Upper lobe of left lung (tissue), 6 donors: Measurements from ENCODE around the gene SYT7. TPM values are rescaled to one million over a fixed set of nuclear protein-coding genes. Genes with fewer than 3 reads are reported as not detected.
A peak's percentile ranks its signal among the peaks of the same experiment; 100 is the strongest.
"Not testable (repeated sequence)": the region's sequence is repeated elsewhere in the genome, so short reads cannot be mapped to it uniquely, and the experiment has no call there.

Experiments
- ATAC-seq, 2 donors: fragments of 200-7000 bp; cut with Tn5 transposase; one replicate each; pipeline ENCODE4 v1.9.1; 2022; ENCODE audit warnings: mild to moderate bottlenecking in 2 of 2, moderate library complexity in 2 of 2; ENCODE audit not compliant: low FRiP score in 2 of 2
- DNase-seq, 2 donors: peaks; one replicate each; pipeline ENCODE4 v3.0.0-alpha.2; 2019 to 2020
- H3K27ac ChIP-seq, 4 donors: fragments of 200-600 bp; sonication (generic); one replicate each; pipeline ENCODE4 v1.5.1; 2016 to 2019
- H3K27me3 ChIP-seq, 4 donors: fragments of 200-600 bp; sonication (generic); one replicate each; pipeline ENCODE4 v1.5.1; 2017 to 2019
- H3K36me3 ChIP-seq, 4 donors: fragments of 200-600 bp; sonication (generic); one replicate each; pipeline ENCODE4 v1.5.1; 2016 to 2019
- H3K4me1 ChIP-seq, 4 donors: fragments of 200-600 bp; sonication (generic); one replicate each; pipeline ENCODE4 v1.5.1; 2018 to 2019
- H3K4me3 ChIP-seq, 4 donors: fragments of 200-600 bp; sonication (generic); one replicate each; pipeline ENCODE4 v1.5.1; 2017 to 2019; ENCODE audit warnings: mild to moderate bottlenecking in 2 of 4, moderate library complexity in 1 of 4
- H3K9me3 ChIP-seq, 4 donors: fragments of 200-600 bp; sonication (generic); one replicate each; pipeline ENCODE4 v1.5.1; 2018 to 2019
- EP300 ChIP-seq, 4 donors: sonication (generic); formaldehyde crosslinking; IDR thresholded peaks; one replicate each; pipeline ENCODE4 v1.5.1; 2017; ENCODE audit warnings: antibody characterized with exemption in 4 of 4, control low read depth in 2 of 4
- POLR2A ChIP-seq, 4 donors: fragments of 450-650 bp; IDR thresholded peaks; one replicate each; pipeline ENCODE4 v1.5.1; 2016 to 2017; ENCODE audit warnings: antibody characterized with exemption in 4 of 4, mild to moderate bottlenecking in 2 of 4
- POLR2AphosphoS5 ChIP-seq, 2 donors: sonication (generic); formaldehyde crosslinking; IDR thresholded peaks; one replicate each; pipeline ENCODE4 v1.5.1; 2017; ENCODE audit warnings: antibody characterized with exemption in 2 of 2
- WGBS, 2 donors: methylation state at CpG; one replicate each; pipeline ENCODE4 v1.1.5; 2017 to 2018; 5-methylcytosine and 5-hydroxymethylcytosine counted together
- small RNA-seq, 4 donors: library from RNA; depleted of rRNA; stranded (forward); fragments of <200 nt; gene quantifications; one replicate each; pipeline ENCODE3, GENCODE V24; 2016
- total RNA-seq, 6 donors: library from RNA; depleted of rRNA in 4 of 6; stranded (reverse); fragments of >200 nt in 4 of 6; gene quantifications; one replicate each; pipeline versions ENCODE4 v1.1.0 to v1.2.1, GENCODE V29; 2016 to 2021
- TF ChIP-seq, protein P1 (sequence below), 6 experiments: fragments of 450-650 bp in 4 of 6; fragments of 200-600 bp in 2 of 6; sonication (generic) in 2 of 6; IDR thresholded peaks; one replicate each; pipeline ENCODE4 v1.5.1; 2016 to 2019; ENCODE audit warnings: antibody characterized with exemption in 6 of 6
- donor health status: DM: no; HTN: no; CAD: no; lungs with moderate emphysema.
- donor health status: DM: no; HTN: yes; CAD: no; lungs with severe emphysema.

SYT7 gene
- total RNA-seq, 6 donors from 2014 or later, result 2.1 to 7.3 (median 4.9) TPM

- WGBS, 2 donors, result 81 to 94% methylated on average over 3 of the region's 3 CpGs
- TF ChIP-seq POLR2AphosphoS5 (IDR thresholded peaks at IDR 0.05) (no peak), EP300 (IDR thresholded peaks at IDR 0.05) (no peak), POLR2A (IDR thresholded peaks at IDR 0.05) (no peak)
- TF ChIP-seq, protein P1, sequence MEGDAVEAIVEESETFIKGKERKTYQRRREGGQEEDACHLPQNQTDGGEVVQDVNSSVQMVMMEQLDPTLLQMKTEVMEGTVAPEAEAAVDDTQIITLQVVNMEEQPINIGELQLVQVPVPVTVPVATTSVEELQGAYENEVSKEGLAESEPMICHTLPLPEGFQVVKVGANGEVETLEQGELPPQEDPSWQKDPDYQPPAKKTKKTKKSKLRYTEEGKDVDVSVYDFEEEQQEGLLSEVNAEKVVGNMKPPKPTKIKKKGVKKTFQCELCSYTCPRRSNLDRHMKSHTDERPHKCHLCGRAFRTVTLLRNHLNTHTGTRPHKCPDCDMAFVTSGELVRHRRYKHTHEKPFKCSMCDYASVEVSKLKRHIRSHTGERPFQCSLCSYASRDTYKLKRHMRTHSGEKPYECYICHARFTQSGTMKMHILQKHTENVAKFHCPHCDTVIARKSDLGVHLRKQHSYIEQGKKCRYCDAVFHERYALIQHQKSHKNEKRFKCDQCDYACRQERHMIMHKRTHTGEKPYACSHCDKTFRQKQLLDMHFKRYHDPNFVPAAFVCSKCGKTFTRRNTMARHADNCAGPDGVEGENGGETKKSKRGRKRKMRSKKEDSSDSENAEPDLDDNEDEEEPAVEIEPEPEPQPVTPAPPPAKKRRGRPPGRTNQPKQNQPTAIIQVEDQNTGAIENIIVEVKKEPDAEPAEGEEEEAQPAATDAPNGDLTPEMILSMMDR (IDR thresholded peaks at IDR 0.05), result no peak
- H3K4me3 ChIP-seq, result no peak overlapping the region
- no peak overlapping the region for H3K27ac ChIP-seq
- H3K4me1 ChIP-seq, result peaks cover 0 to 18% (median 10%) of the 10 kb centered on the region in 4 donors
- H3K27me3 ChIP-seq, result no peaks in the 10 kb centered on the region
- ATAC-seq (peak in 1 of 2 donors; percentile 46), DNase-seq (no peak)
- peaks cover 0 to 13% (median 2%) of the 10 kb centered on the region in 4 donors for H3K36me3 ChIP-seq
- no peaks in the 10 kb centered on the region for H3K9me3 ChIP-seq
Observed at GRCh38 chr11:61473370-61474012, 107.4 kb downstream of the SYT7 start.

DNA sequence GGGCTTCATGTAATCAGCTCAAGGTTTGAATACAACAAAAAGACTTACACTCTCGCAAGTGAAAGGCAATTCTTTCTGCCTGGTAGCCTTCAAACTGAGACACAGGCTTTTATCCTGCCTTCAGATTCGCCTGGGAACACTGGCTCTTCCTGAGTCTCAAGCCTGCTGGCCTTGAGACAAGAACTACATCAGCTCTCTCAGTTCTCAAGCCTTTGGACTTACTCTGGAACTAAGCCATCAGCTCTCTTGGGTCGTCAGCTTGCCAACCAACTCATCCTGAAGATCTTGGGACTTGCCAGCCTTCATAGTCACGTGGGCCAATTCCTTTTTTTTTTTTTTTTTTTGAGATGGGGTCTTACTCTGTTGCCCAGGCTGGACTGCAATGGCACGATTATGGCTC lies 108.0 kb downstream of the SYT7 start:
- peak in 1 of 2 donors; percentile 37 for DNase-seq
- TF ChIP-seq POLR2A (IDR thresholded peaks at IDR 0.05) (no peak), POLR2AphosphoS5 (IDR thresholded peaks at IDR 0.05) (no peak), EP300 (IDR thresholded peaks at IDR 0.05) (no peak)
- TF ChIP-seq, protein P1 (IDR thresholded peaks at IDR 0.05), result no peak
- peaks cover 0 to 16% (median 9%) of the 10 kb centered on the region in 4 donors for H3K4me1 ChIP-seq
- H3K27ac ChIP-seq, result peak overlapping the region in 2 of 4 donors; percentile 59 to 60
- WGBS, 2 donors, result 76 to 86% methylated on average over 5 of the region's 5 CpGs
- H3K36me3 ChIP-seq, result peaks cover 0 to 14% (median 3%) of the 10 kb centered on the region in 4 donors
- no peak overlapping the region for H3K4me3 ChIP-seq
- ATAC-seq, result peak in 1 of 2 donors; percentile 72
- H3K9me3 ChIP-seq, result no peaks in the 10 kb centered on the region
- H3K27me3 ChIP-seq, result no peaks in the 10 kb centered on the region

DNA sequence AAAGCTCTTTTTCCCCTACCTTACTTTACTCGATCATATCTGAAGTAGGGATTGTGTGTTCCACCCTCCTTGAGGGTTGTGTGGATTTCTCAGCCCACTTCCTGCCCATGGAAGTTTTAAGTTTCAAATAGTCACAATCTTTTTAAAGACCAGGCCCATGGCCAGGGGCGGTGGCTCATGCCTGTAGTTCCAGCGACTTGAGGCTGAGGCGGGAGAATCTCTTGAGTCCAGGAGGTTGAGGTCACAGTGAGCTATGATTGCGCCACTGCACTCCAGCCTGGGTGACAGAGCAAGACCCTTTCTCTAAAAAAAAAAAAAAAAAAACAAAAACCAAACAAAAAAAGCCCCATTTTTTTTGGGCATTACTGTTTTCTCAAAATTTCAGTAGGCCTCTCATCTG lies 108.6 kb downstream of the SYT7 start:
- no peaks in the 10 kb centered on the region for H3K9me3 ChIP-seq
- DNase-seq, result peak in 1 of 2 donors; percentile 89
- no peaks in the 10 kb centered on the region for H3K27me3 ChIP-seq
- 40 to 46% methylated on average over 5 of the region's 5 CpGs for WGBS, 2 donors
- peak in 1 of 4 donors; percentile 10 for TF ChIP-seq EP300 (IDR thresholded peaks at IDR 0.05)
- TF ChIP-seq POLR2A (IDR thresholded peaks at IDR 0.05), result no peak
- TF ChIP-seq POLR2AphosphoS5 (IDR thresholded peaks at IDR 0.05), result peak in 1 of 2 donors; percentile 32
- H3K4me1 ChIP-seq, result peaks cover 0 to 11% (median 7%) of the 10 kb centered on the region in 4 donors
- H3K4me3 ChIP-seq, result no peak overlapping the region
- peaks cover 0 to 17% (median 6%) of the 10 kb centered on the region in 4 donors for H3K36me3 ChIP-seq
- ATAC-seq, result peak; percentile 66 to 74
- peak overlapping the region; percentile 59 to 69 (median 62) for H3K27ac ChIP-seq

- TF ChIP-seq POLR2AphosphoS5 (IDR thresholded peaks at IDR 0.05) (no peak), POLR2A (IDR thresholded peaks at IDR 0.05) (no peak), EP300 (IDR thresholded peaks at IDR 0.05) (no peak)
- TF ChIP-seq, protein P1 (IDR thresholded peaks at IDR 0.05), result no peak
- no peaks in the 10 kb centered on the region for H3K27me3 ChIP-seq
- peaks cover 0 to 11% (median 7%) of the 10 kb centered on the region in 4 donors for H3K4me1 ChIP-seq
- DNase-seq, result no peak
- WGBS, 2 donors, result 85 to 100% methylated on average over 2 to 7 of the region's 7 CpGs
- no peak for ATAC-seq
- H3K27ac ChIP-seq, result no peak overlapping the region
- peaks cover 0 to 21% (median 7%) of the 10 kb centered on the region in 4 donors for H3K36me3 ChIP-seq
- no peaks in the 10 kb centered on the region for H3K9me3 ChIP-seq
- no peak overlapping the region for H3K4me3 ChIP-seq
Observed at GRCh38 chr11:61468002-61468401, 112.9 kb downstream of the SYT7 start.

DNA sequence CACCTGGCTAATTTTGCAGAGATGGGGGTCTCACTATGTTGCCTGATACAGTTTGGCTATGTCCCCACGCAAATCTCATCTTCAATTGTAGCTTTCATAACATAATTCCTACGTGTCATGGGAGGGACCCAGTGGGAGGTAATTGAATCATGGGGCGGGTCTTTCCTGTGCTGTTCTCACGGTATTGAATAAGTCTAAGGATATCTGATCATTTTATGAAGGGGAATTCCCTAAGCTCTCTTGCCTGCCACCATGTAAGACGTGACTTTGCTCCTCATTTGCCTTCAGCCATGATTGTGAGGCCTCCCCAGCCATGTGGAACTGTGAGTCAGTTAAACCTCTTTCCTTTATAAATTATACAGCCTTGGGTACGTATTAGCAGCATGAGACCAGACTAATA lies 113.3 kb downstream of the SYT7 start:
- H3K36me3 ChIP-seq, result peaks cover 0 to 23% (median 9%) of the 10 kb centered on the region in 4 donors
- H3K4me3 ChIP-seq, H3K27me3 ChIP-seq, DNase-seq, ATAC-seq, H3K27ac ChIP-seq, H3K9me3 ChIP-seq, H3K4me1 ChIP-seq: not testable (repeated sequence)
- 84 to 87% methylated on average over 6 of the region's 6 CpGs for WGBS, 2 donors

Small RNA genes lying within 50 kb of the gene (small RNA-seq; reads per million reads assigned to genes)
- 0 to 0.18 (median 0) reads per million in 4 donors for gene MIR4488

Other genes starting within 250 kb of the SYT7 start
- 100 to 1,000 TPM in 5 of 6 donors, 10 to 100 TPM in 1; 98.4 to 152 (median 139) TPM for gene DDB1, start 248.0 kb downstream of the SYT7 start, total RNA-seq
- 10 to 100 TPM; 26.4 to 75.4 (median 36.1) TPM for gene TKFC, start 247.8 kb downstream of the SYT7 start, total RNA-seq
- gene CYB561A3, start 219.2 kb downstream of the SYT7 start, total RNA-seq, result 100 to 1,000 TPM in 1 of 6 donors, 10 to 100 TPM in 5; 30.3 to 113 (median 50.4) TPM
- 10 to 100 TPM; 23.5 to 95.3 (median 34.5) TPM for gene TMEM138, start 218.7 kb downstream of the SYT7 start, total RNA-seq
- gene TMEM216, start 188.5 kb downstream of the SYT7 start, total RNA-seq, result 10 to 100 TPM in 3 of 6 donors, 1 to 10 TPM in 2, under 1 TPM in 1; 0.78 to 16.1 (median 10.1) TPM
- 10 to 100 TPM; 34.5 to 81.7 (median 57.1) TPM for gene CPSF7, start 151.1 kb downstream of the SYT7 start, total RNA-seq
- gene SDHAF2, start 151.0 kb downstream of the SYT7 start, total RNA-seq, result 10 to 100 TPM; 20.9 to 63.9 (median 34.6) TPM
- 10 to 100 TPM in 2 of 6 donors, 1 to 10 TPM in 3, under 1 TPM in 1; 0.31 to 24.2 (median 8.5) TPM for gene LRRC10B, start 72.3 kb downstream of the SYT7 start, total RNA-seq
- 10 to 100 TPM in 1 of 6 donors, 1 to 10 TPM in 5; 3.0 to 11.0 (median 8.0) TPM for gene DAGLA, start 99.3 kb upstream of the SYT7 start, total RNA-seq
- gene MYRF, start 171.6 kb upstream of the SYT7 start, total RNA-seq, result 100 to 1,000 TPM in 1 of 6 donors, 10 to 100 TPM in 5; 32.5 to 147 (median 50.7) TPM
- gene TMEM258, start 211.5 kb upstream of the SYT7 start, total RNA-seq, result 100 to 1,000 TPM in 1 of 6 donors, 10 to 100 TPM in 4, 1 to 10 TPM in 1; 8.4 to 106 (median 34.9) TPM
- gene FEN1, start 211.8 kb upstream of the SYT7 start, total RNA-seq, result 1 to 10 TPM; 6.0 to 9.1 (median 7.0) TPM
- 10 to 100 TPM; 38.8 to 63.7 (median 53.2) TPM for gene FADS1, start 235.9 kb upstream of the SYT7 start, total RNA-seq
- 10 to 100 TPM; 13.5 to 92.5 (median 50.7) TPM for gene FADS2, start 247.2 kb upstream of the SYT7 start, total RNA-seq